K562 (cell line): ENCODE results near the gene HOXA13. TPM values are rescaled to one million over a fixed set of nuclear protein-coding genes. Genes with fewer than 3 reads are reported as not detected.
A peak's percentile ranks its signal among the peaks of the same experiment; 100 is the strongest.

Experiments used
- ATAC-seq: fragments of 200-7000 bp; cut with Tn5 transposase; 3 replicates; pipeline ENCODE4 v1.9.1; 2020; ENCODE audit warnings: moderate library complexity
- BruUV-seq: library from RNA; stranded (reverse); fragments of 400-500 nt; replicated peaks from 2 replicates; lab custom pipeline; 2021; lab: Mats Ljungman, UMichigan
- CTCF ChIA-PET: fragments of 300-600 bp; formaldehyde crosslinking; extraction: SDS; loops from one replicate; lab custom pipeline; 2021; ENCODE audit warnings: low intra/inter-chr PET ratio; lab: Yijun Ruan, JAX
- POLR2A ChIA-PET: fragments of 300-600, 350-650 bp; sonication (Branson Sonifier 250); formaldehyde crosslinking; extraction: SDS; loops from one replicate; lab custom pipeline; 2021; ENCODE audit warnings: antibody characterized with exemption, inconsistent platforms; lab: Yijun Ruan, JAX
- DNase-seq, 4 experiments: peaks; one replicate each; pipeline versions ENCODE4 v3.0.0 to v3.0.0-alpha.2; 2011 to 2018; ENCODE audit warnings: low spot score in 3 of 4, mixed read lengths in 3 of 4; ENCODE audit errors: extremely low read depth in 1 of 4
- FAIRE-seq: peaks from 2 replicates; lab custom pipeline; 2011; peaks lifted over from hg19 to GRCh38; lab: Jason Lieb, UNC
- H2AFZ ChIP-seq: 2 replicates; pipeline ENCODE4 v1.6.0; 2011; ENCODE audit warnings: low read depth, low read length, control low read depth, inconsistent platforms
- H3K27ac ChIP-seq: fragments of 200-600 bp; 3 replicates; pipeline ENCODE4 v1.8.0; 2011; ENCODE audit warnings: low read depth, mild to moderate bottlenecking, control low read depth, inconsistent platforms, low read length, moderate library complexity, mixed read lengths; ENCODE audit errors: extremely low read depth
- H3K27me3 ChIP-seq, 2 experiments: fragments of 300-600 bp in 1 of 2; 2 replicates in 1 of 2; 3 replicates in 1 of 2; pipeline versions ENCODE4 v1.6.0 to v1.8.0; 2011; ENCODE audit warnings: inconsistent platforms in 2 of 2, low read length in 2 of 2, mild to moderate bottlenecking in 1 of 2, mixed read lengths in 1 of 2, moderate library complexity in 1 of 2; ENCODE audit not compliant: control insufficient read depth in 2 of 2, insufficient read depth in 2 of 2
- H3K36me3 ChIP-seq: fragments of 300-600 bp; 3 replicates; pipeline ENCODE4 v1.8.0; 2011; ENCODE audit warnings: mild to moderate bottlenecking, low read length, inconsistent platforms; ENCODE audit not compliant: control insufficient read depth, insufficient read depth
- H3K4me1 ChIP-seq, 2 experiments: fragments of 200-600 bp in 1 of 2; replicated peaks in 1 of 2; 2 replicates in 1 of 2; 3 replicates in 1 of 2; pipeline versions ENCODE4 v1.5.1 to v1.8.0; 2011; ENCODE audit warnings: inconsistent platforms in 2 of 2, low read length in 2 of 2, mild to moderate bottlenecking in 1 of 2, mixed read lengths in 1 of 2, moderate library complexity in 1 of 2; ENCODE audit not compliant: control insufficient read depth in 2 of 2, insufficient read depth in 2 of 2
- H3K4me2 ChIP-seq: 2 replicates; pipeline ENCODE4 v1.6.1; 2011; ENCODE audit warnings: low read length, control low read depth, inconsistent platforms, mixed read lengths; ENCODE audit not compliant: insufficient read depth
- H3K4me3 ChIP-seq: fragments of 200-600 bp; sonication (generic), shearing (Covaris generic); 2 replicates; pipeline ENCODE4 v1.5.1; 2016; ENCODE audit warnings: control low read depth, inconsistent platforms
- H3K79me2 ChIP-seq: fragments of 200-600 bp; 3 replicates; pipeline ENCODE4 v1.8.0; 2011; ENCODE audit warnings: low read length, inconsistent platforms; ENCODE audit not compliant: control insufficient read depth, insufficient read depth
- H3K9ac ChIP-seq, 2 experiments: 2 replicates each; pipeline versions ENCODE4 v1.6.0 to v1.6.1; 2011; ENCODE audit warnings: low read depth in 2 of 2, low read length in 2 of 2, control low read depth in 1 of 2, inconsistent platforms in 1 of 2, mild to moderate bottlenecking in 1 of 2, mixed read lengths in 1 of 2; ENCODE audit not compliant: insufficient read depth in 1 of 2
- H3K9me1 ChIP-seq: one replicate; pipeline ENCODE4 v1.6.0; 2011; ENCODE audit warnings: inconsistent platforms, mild to moderate bottlenecking, low read length, moderate library complexity; ENCODE audit not compliant: control insufficient read depth, insufficient read depth
- H3K9me3 ChIP-seq: replicated peaks from 2 replicates; pipeline ENCODE4 v1.5.1; 2011; ENCODE audit warnings: low read depth, low read length, inconsistent platforms; ENCODE audit not compliant: control insufficient read depth, insufficient read depth
- H4K20me1 ChIP-seq: replicated peaks from 2 replicates; pipeline ENCODE4 v1.6.1; 2011; ENCODE audit warnings: low read length, inconsistent platforms, mixed read lengths; ENCODE audit not compliant: control insufficient read depth, insufficient read depth
- EGR1 ChIP-seq: fragments of 450-650 bp; conservative IDR thresholded peaks from 2 replicates; pipeline ENCODE4 v1.6.1; 2017; ENCODE audit warnings: mild to moderate bottlenecking
- GTF2B ChIP-seq: IDR thresholded peaks from 2 replicates; pipeline ENCODE4 v1.6.1; 2011; ENCODE audit not compliant: insufficient read length; ENCODE audit errors: extremely low read depth
- KAT7 ChIP-seq: sonication (generic); formaldehyde crosslinking; IDR thresholded peaks from 2 replicates; pipeline ENCODE4 v1.8.0; 2022; ENCODE audit warnings: missing genetic modification reagents, mild to moderate bottlenecking, borderline replicate concordance
- REST ChIP-seq, 2 experiments: fragments of 450-650 bp; formaldehyde crosslinking in 1 of 2; IDR thresholded peaks; 2 replicates each; pipeline versions ENCODE4 v1.4.0 to v1.6.1; 2014 to 2020; ENCODE audit warnings: mild to moderate bottlenecking in 2 of 2, borderline replicate concordance in 1 of 2, low read depth in 1 of 2
- WGBS: fragments of 100-300 bp; shearing (Covaris generic); methylation state at CpG from one replicate; pipeline ENCODE4 v1.1.6; 2016; ENCODE audit warnings: low coverage, mixed read lengths; ENCODE audit not compliant: insufficient coverage; ENCODE audit errors: missing lambda C conversion rate; 5-methylcytosine and 5-hydroxymethylcytosine counted together
- in situ Hi-C: fragments of 300-500 bp; cut with MboI; formaldehyde crosslinking; loops from 4 replicates; pipeline ENCODE4 v1.15.0; 2018; ENCODE audit warnings: inconsistent platforms, mixed read lengths
- intact Hi-C: fragments of 100-400 bp; cut with micrococcal nuclease; formaldehyde crosslinking; loops from 2 replicates; pipeline ENCODE4 v1.14.2; 2022
- polyA plus RNA-seq, 8 experiments: library from polyadenylated mRNA; depleted of rRNA in 4 of 8; stranded (reverse) in 5 of 8; unstranded in 3 of 8; fragments of >200 nt; fragmentation: Nextera tagmentation in 2 of 8; fragmentation: Illumina TruSeq in 1 of 8; extraction: Ambion mirVana in 2 of 8; extraction: Trizol in 1 of 8; gene quantifications; 2 replicates each; pipeline versions ENCODE4 v1.2.1 to v1.2.3, GENCODE V29; 2011 to 2014; ENCODE audit warnings: inconsistent platforms in 1 of 8, missing spikeins in 1 of 8
- total RNA-seq, 7 experiments: library from RNA; depleted of rRNA in 6 of 7; stranded (reverse); fragments of >200 nt in 6 of 7; fragmentation: Illumina TruSeq in 2 of 7; extraction: Trizol in 2 of 7; gene quantifications; 2 replicates each; pipeline versions ENCODE4 v1.2.1 to v1.2.3, GENCODE V29; 2011 to 2021; ENCODE audit warnings: low replicate concordance in 1 of 7

Gene HOXA13
- total and polyA plus RNA-seq, 9 of the 15 experiments (the other 6 are each of a cell fraction or from before 2014, with no cell fraction given): not detected

GRCh38 chr7:27151341-27151930 is 48.5 kb downstream of the HOXA13 start:
- CTCF ChIA-PET: interaction anchor here (0.7 to 1.0 kb wide), 2 partner anchors 233 to 772 kb away, joined by 3 read pairs; no protein-coding TSS in a partner anchor
- in situ Hi-C loops: loop anchor here (25.0 kb wide), 3 partner anchors 639 to 1264 kb away; no protein-coding TSS in a partner anchor

More at GRCh38 chr7:27151341-27151930, 48.5 kb downstream of the HOXA13 start:
- H3K4me3 ChIP-seq: no peak overlapping the region
- POLR2A ChIA-PET: interaction anchor here (1.0 kb wide), 1 partner anchor 12 kb away, joined by 5 read pairs; no protein-coding TSS in a partner anchor
- H3K27ac ChIP-seq: no peak overlapping the region
- H3K79me2 ChIP-seq: no peaks in the 10 kb centered on the region
- no peak overlapping the region for H3K9ac ChIP-seq
- DNase-seq (no peak), ATAC-seq (no peak)
- H3K9me1 ChIP-seq: no peaks in the 10 kb centered on the region
- no peak overlapping the region for H3K4me2 ChIP-seq
- H4K20me1 ChIP-seq: no peaks in the 10 kb centered on the region
- TF ChIP-seq EGR1: 0 out of 2 replicates have a peak, but pooled peaks have one; percentile 35
- no peak for TF ChIP-seq KAT7 (CRISPR knock-in tag)
- no peak for TF ChIP-seq GTF2B
- TF ChIP-seq REST (IDR thresholded peaks at IDR 0.05; ENCODE audit: borderline replicate concordance): no peak
- TF ChIP-seq REST (CRISPR knock-in tag; IDR thresholded peaks at IDR 0.05; ENCODE audit: low read depth): no peak
- TF ChIP-seq, all 486 proteins: peak for 1
- no peaks in the 10 kb centered on the region for H3K36me3 ChIP-seq
- intact Hi-C loops: no loop called here
- 29% methylated on average over 27 of the region's 27 CpGs for WGBS
- peaks cover 0 to 15% of the 10 kb centered on the region in 2 experiments; a peak in 2 of 5 replicates for H3K4me1 ChIP-seq
- peaks cover 49 to 93% of the 10 kb centered on the region in 2 experiments for H3K27me3 ChIP-seq
- no peak for FAIRE-seq
- no TSS peak for BruUV-seq
- no peak overlapping the region for H2AFZ ChIP-seq
- H3K9me3 ChIP-seq: no peaks in the 10 kb centered on the region
